Kidney (tissue), 14 donors: ENCODE data around the gene KIAA1614. TPM values are rescaled to one million over a fixed set of nuclear protein-coding genes. Genes with fewer than 3 reads are reported as not detected.

Experiments
- DNase-seq, 5 donors: peaks; one replicate each; pipeline ENCODE4 v3.0.0-alpha.2; 2013 to 2020
- FAIRE-seq: peaks from 2 replicates; lab custom pipeline; 2012; peaks lifted over from hg19 to GRCh38; lab: Jason Lieb, UNC
- H3K27ac ChIP-seq, 2 donors: one replicate each; pipeline ENCODE4 v1.7.0; 2013; ENCODE audit warnings: low read depth in 2 of 2, low read length in 2 of 2, inconsistent platforms in 1 of 2
- H3K27me3 ChIP-seq: one replicate; pipeline ENCODE4 v1.7.1; 2013; ENCODE audit warnings: low read length, inconsistent platforms; ENCODE audit not compliant: control insufficient read depth, insufficient read depth
- H3K36me3 ChIP-seq, 3 donors: one replicate each; pipeline versions ENCODE4 v1.7.0 to v1.7.1; 2013; ENCODE audit warnings: low read length in 3 of 3, control low read depth in 1 of 3, inconsistent platforms in 1 of 3; ENCODE audit not compliant: insufficient read depth in 3 of 3, control insufficient read depth in 2 of 3
- H3K4me1 ChIP-seq, 3 donors: one replicate each; pipeline versions ENCODE4 v1.7.0 to v1.7.1; 2013; ENCODE audit warnings: low read length in 3 of 3, inconsistent platforms in 1 of 3, low read depth in 1 of 3; ENCODE audit not compliant: control insufficient read depth in 2 of 3, insufficient read depth in 2 of 3
- H3K4me3 ChIP-seq, 3 donors: one replicate each; pipeline versions ENCODE4 v1.7.0 to v1.8.1; 2013; ENCODE audit warnings: low read length in 3 of 3, control low read depth in 1 of 3, inconsistent platforms in 1 of 3
- H3K9ac ChIP-seq, 3 donors: one replicate each; pipeline versions ENCODE4 v1.7.0 to v1.7.1; 2013; ENCODE audit warnings: low read length in 3 of 3, control low read depth in 1 of 3, inconsistent platforms in 1 of 3
- H3K9me3 ChIP-seq, 3 donors: one replicate each; pipeline versions ENCODE4 v1.7.0 to v1.7.1; 2013; ENCODE audit warnings: low read length in 3 of 3, control low read depth in 1 of 3, inconsistent platforms in 1 of 3; ENCODE audit not compliant: control insufficient read depth in 2 of 3, insufficient read depth in 1 of 3
- intact Hi-C: fragments of 100-400 bp; cut with DNase I; formaldehyde crosslinking; loops from one replicate; pipeline ENCODE4 v1.11.1; 2022
- polyA plus RNA-seq: library from polyadenylated mRNA; stranded (reverse); fragments of 350-450 nt; fragmentation: Illumina TruSeq; extraction: RNeasy Lipid Tissue Mini Kit (QIAGEN cat#74804); gene quantifications from one replicate; pipeline ENCODE4 v1.2.3, GENCODE V29; 2014; ENCODE audit warnings: low read depth, low replicate concordance; ENCODE audit not compliant: insufficient read depth
- total RNA-seq: library from RNA; stranded (reverse); fragmentation: NEBNext Ultra II Directional; extraction: Animal tissue kit (Norgen Biotek cat#: 25700); gene quantifications from one replicate; pipeline ENCODE4 v1.2.1, GENCODE V29; 2021
- TF ChIP-seq, protein P1 (sequence below): IDR thresholded peaks from 3 replicates; pipeline ENCODE4 v1.5.1; 2012; ENCODE audit warnings: mild to moderate bottlenecking, moderate library complexity, borderline replicate concordance; ENCODE audit not compliant: insufficient read depth; ENCODE audit errors: extremely low read depth
- donor health status: control.
- donor health status: control.
- donor health status: control.
- donor health status: control.
- donor health status: control.
- donor health status: DM: yes; HTN: yes; CAD: no.
- donor health status: Normal renal cell carcinoma (clear cell type).

The KIAA1614 gene
- total and polyA plus RNA-seq, 2 donors from 2014 or later, result 5.4 to 12.3 TPM

- no peaks in the 10 kb centered on the region for H3K27me3 ChIP-seq
- peaks cover 0 to 28% (median 21%) of the 10 kb centered on the region in 3 donors for H3K4me1 ChIP-seq
- peaks cover 0 to 5% (median 0%) of the 10 kb centered on the region in 3 donors for H3K36me3 ChIP-seq
- no peak overlapping the region for H3K4me3 ChIP-seq
- TF ChIP-seq, protein P1, sequence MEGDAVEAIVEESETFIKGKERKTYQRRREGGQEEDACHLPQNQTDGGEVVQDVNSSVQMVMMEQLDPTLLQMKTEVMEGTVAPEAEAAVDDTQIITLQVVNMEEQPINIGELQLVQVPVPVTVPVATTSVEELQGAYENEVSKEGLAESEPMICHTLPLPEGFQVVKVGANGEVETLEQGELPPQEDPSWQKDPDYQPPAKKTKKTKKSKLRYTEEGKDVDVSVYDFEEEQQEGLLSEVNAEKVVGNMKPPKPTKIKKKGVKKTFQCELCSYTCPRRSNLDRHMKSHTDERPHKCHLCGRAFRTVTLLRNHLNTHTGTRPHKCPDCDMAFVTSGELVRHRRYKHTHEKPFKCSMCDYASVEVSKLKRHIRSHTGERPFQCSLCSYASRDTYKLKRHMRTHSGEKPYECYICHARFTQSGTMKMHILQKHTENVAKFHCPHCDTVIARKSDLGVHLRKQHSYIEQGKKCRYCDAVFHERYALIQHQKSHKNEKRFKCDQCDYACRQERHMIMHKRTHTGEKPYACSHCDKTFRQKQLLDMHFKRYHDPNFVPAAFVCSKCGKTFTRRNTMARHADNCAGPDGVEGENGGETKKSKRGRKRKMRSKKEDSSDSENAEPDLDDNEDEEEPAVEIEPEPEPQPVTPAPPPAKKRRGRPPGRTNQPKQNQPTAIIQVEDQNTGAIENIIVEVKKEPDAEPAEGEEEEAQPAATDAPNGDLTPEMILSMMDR, result peak; percentile 28
- no peak overlapping the region for H3K27ac ChIP-seq
- intact Hi-C loops, result no loop called here
- no peak overlapping the region for H3K9ac ChIP-seq
- FAIRE-seq, result no peak
- DNase-seq, result peak in 1 of 5 donors; percentile 54
- no peaks in the 10 kb centered on the region for H3K9me3 ChIP-seq
These were observed 8.0 kb downstream of the KIAA1614 start for GRCh38 chr1:180920702-180921101.

DNA sequence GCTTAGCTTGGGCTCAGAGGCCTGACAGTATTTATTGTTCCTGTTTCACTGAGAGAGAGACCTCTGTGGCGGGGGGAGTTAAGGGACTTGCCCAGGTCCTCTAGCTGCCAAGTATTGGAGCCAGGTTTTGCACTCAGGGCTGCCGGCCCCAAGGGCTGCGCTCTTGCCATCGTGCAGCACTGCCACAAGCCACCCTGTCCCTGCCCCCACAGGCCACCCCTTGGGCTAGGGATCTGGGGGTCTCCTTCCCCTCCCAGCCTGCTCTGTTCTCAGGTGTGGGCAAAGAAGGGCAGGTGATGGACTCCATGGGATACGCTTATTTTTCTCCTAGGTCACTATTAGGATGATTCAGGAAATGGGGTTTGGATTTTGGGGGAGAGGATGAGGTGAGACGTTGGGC, 8.7 kb downstream of the KIAA1614 start:
- TF ChIP-seq, protein P1, result no peak
- H3K9ac ChIP-seq, result no peak overlapping the region
- H3K27ac ChIP-seq, result no peak overlapping the region

DNA sequence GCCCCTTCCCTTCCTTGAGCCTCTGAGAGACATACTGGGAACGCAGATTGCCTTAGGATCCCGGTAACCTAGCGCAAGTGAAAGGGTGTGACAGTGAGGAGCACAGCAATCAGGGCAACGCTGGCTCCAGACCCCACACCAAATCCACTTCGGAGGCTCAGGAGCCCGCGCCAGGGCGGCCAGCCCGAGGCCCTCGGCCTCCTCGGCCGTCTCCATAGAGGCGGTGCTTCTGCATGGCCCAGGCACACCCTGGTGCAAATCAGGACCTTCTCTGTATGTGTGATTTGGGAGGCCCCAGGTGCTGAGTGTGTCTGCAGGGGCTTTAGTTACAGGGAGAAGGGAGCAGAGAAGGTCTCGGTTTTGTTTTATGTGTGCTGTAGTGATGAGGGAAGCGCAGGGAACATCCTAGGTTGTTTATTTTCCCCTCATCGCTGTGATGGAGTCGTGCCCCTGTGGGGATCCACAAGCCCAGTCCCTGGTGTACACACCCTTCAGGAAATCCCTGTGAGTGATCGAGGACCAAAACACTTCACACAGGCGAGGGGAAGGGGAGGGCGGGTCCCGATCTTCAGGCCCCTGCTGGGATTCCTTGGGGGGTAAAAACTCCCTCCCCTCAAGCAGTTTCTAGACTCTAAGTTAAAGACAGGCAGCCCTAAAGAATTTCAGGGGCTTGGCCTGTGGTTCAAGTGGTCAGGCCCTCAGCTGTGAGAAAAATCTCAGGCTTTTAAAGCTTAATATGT, 9.4 kb downstream of the KIAA1614 start:
- Histone ChIP-seq H3K4me1 (peaks cover 0 to 41% (median 34%) of the 10 kb centered on the region in 3 donors), H3K27me3 (no peaks in the 10 kb centered on the region), H3K9me3 (no peaks in the 10 kb centered on the region), H3K9ac (no peak overlapping the region), H3K4me3 (no peak overlapping the region), H3K27ac (peak overlapping the region; percentile 67 to 70), H3K36me3 (peaks cover 0 to 5% (median 0%) of the 10 kb centered on the region in 3 donors)
- FAIRE-seq, result no peak
- TF ChIP-seq, protein P1, result no peak
- intact Hi-C loops, result no loop called here
- peak in 1 of 5 donors; percentile 46 for DNase-seq

More for the DNA sequence above, 8.7 kb downstream of the KIAA1614 start:
- Histone ChIP-seq H3K27me3 (no peaks in the 10 kb centered on the region), H3K4me3 (no peak overlapping the region), H3K36me3 (peaks cover 0 to 5% (median 0%) of the 10 kb centered on the region in 3 donors), H3K9me3 (no peaks in the 10 kb centered on the region), H3K4me1 (peaks cover 0 to 35% (median 27%) of the 10 kb centered on the region in 3 donors)
- intact Hi-C loops, result no loop called here
- peak in 1 of 5 donors; percentile 53 for DNase-seq
- FAIRE-seq, result no peak
